GM19023 (cell line): ENCODE data around the gene LMAN2.
"Not testable (repeated sequence)": the region's sequence is repeated elsewhere in the genome, so short reads cannot be mapped to it uniquely, and the experiment has no call there.

Experiments used
- ATAC-seq: cut with Tn5 transposase; IDR thresholded peaks from one replicate; pipeline ENCODE4 v1.9.1; 2021; ENCODE audit warnings: mild to moderate bottlenecking, moderate library complexity; ENCODE audit not compliant: unreplicated experiment

The LMAN2 gene

GRCh38 chr5:177349762-177350161 is 1.7 kb downstream of the LMAN2 start:
- no peak for ATAC-seq

GRCh38 chr5:177349362-177349647 is 2.2 kb downstream of the LMAN2 start:
- no peak for ATAC-seq

- no peak for ATAC-seq
These were observed 3.8 kb downstream of the LMAN2 start for GRCh38 chr5:177347699-177348098.

- ATAC-seq = no peak
These were observed 4.6 kb downstream of the LMAN2 start for GRCh38 chr5:177346820-177347219.

GRCh38 chr5:177344891-177345290 is 6.6 kb downstream of the LMAN2 start:
- no peak for ATAC-seq

GRCh38 chr5:177343777-177344176 is 7.7 kb downstream of the LMAN2 start:
- ATAC-seq = no peak

GRCh38 chr5:177343000-177343399 is 8.5 kb downstream of the LMAN2 start:
- ATAC-seq = not testable (repeated sequence)

GRCh38 chr5:177339107-177339638 is 12.3 kb downstream of the LMAN2 start:
- ATAC-seq = no peak

- no peak for ATAC-seq
These were observed 13.0 kb downstream of the LMAN2 start for GRCh38 chr5:177338251-177339106.

GRCh38 chr5:177336603-177337494 is 14.6 kb downstream of the LMAN2 start:
- ATAC-seq = no peak

GRCh38 chr5:177336112-177336511 is 15.4 kb downstream of the LMAN2 start:
- no peak for ATAC-seq

- no peak for ATAC-seq
These were observed 15.8 kb downstream of the LMAN2 start for GRCh38 chr5:177335701-177336065.

GRCh38 chr5:177334781-177335700 is 16.4 kb downstream of the LMAN2 start:
- ATAC-seq = no peak

- no peak for ATAC-seq
These were observed 17.3 kb downstream of the LMAN2 start for GRCh38 chr5:177334155-177334551.

GRCh38 chr5:177333420-177334154 is 17.9 kb downstream of the LMAN2 start:
- ATAC-seq = no peak

GRCh38 chr5:177332896-177333260 is 18.6 kb downstream of the LMAN2 start:
- ATAC-seq = no peak

- ATAC-seq = no peak
These were observed 19.2 kb downstream of the LMAN2 start for GRCh38 chr5:177332031-177332895.

- no peak for ATAC-seq
These were observed 20.3 kb downstream of the LMAN2 start for GRCh38 chr5:177330991-177331842.
